Bronchial epithelial cell (primary cell): ENCODE data around the gene COQ5. TPM values are rescaled to one million over a fixed set of nuclear protein-coding genes. Genes with fewer than 3 reads are reported as not detected.
A peak's percentile ranks its signal among the peaks of the same experiment; 100 is the strongest.

Experiments
- DNase-seq: peaks from one replicate; pipeline ENCODE4 v3.0.0-alpha.2; 2010; ENCODE audit warnings: low read depth
- FAIRE-seq: peaks from 2 replicates; lab custom pipeline; 2011; peaks lifted over from hg19 to GRCh38; lab: Jason Lieb, UNC
- H3K27me3 ChIP-seq: 2 replicates; pipeline ENCODE4 v1.5.1; 2011; ENCODE audit warnings: low read length; ENCODE audit not compliant: control insufficient read depth, insufficient read depth
- H3K36me3 ChIP-seq: 2 replicates; pipeline ENCODE4 v1.5.1; 2011; ENCODE audit warnings: low read length; ENCODE audit not compliant: control insufficient read depth, insufficient read depth
- H3K4me3 ChIP-seq: 2 replicates; pipeline ENCODE4 v1.5.1; 2011; ENCODE audit warnings: mild to moderate bottlenecking, low read depth, low read length, control low read depth
- CTCF ChIP-seq: IDR thresholded peaks from 2 replicates; pipeline ENCODE4 v1.5.1; 2011; ENCODE audit warnings: mild to moderate bottlenecking, moderate library complexity, low read length, control low read depth, inconsistent platforms; ENCODE audit not compliant: insufficient read depth, severe bottlenecking
- total RNA-seq: library from RNA; depleted of rRNA; stranded (reverse); fragments of >200 nt; gene quantifications from 2 replicates; pipeline ENCODE4 v1.2.1, GENCODE V29; 2014

The COQ5 gene
- total RNA-seq, 1 donor from 2014 or later, result 32.9 TPM

- no peak for TF ChIP-seq CTCF
- Histone ChIP-seq H3K36me3 (no peaks in the 10 kb centered on the region), H3K27me3 (no peaks in the 10 kb centered on the region), H3K4me3 (no peak overlapping the region)
- DNase-seq, result no peak
- no peak for FAIRE-seq
These were observed 47.8 kb downstream of the COQ5 start for GRCh38 chr12:120481022-120481767.

- H3K27me3 ChIP-seq, result no peaks in the 10 kb centered on the region
- H3K36me3 ChIP-seq, result no peaks in the 10 kb centered on the region
- no peak for DNase-seq
- H3K4me3 ChIP-seq, result no peak overlapping the region
- no peak for TF ChIP-seq CTCF
- no peak for FAIRE-seq
These were observed 48.7 kb downstream of the COQ5 start for GRCh38 chr12:120480211-120480610.

- no peaks in the 10 kb centered on the region for H3K36me3 ChIP-seq
- DNase-seq (no peak), FAIRE-seq (no peak)
- H3K4me3 ChIP-seq, result no peak overlapping the region
- no peak for TF ChIP-seq CTCF
- H3K27me3 ChIP-seq, result no peaks in the 10 kb centered on the region
These were observed 49.5 kb downstream of the COQ5 start for GRCh38 chr12:120479458-120479857.

- no peak for TF ChIP-seq CTCF
- Histone ChIP-seq H3K27me3 (no peaks in the 10 kb centered on the region), H3K4me3 (no peak overlapping the region), H3K36me3 (no peaks in the 10 kb centered on the region)
- DNase-seq (no peak), FAIRE-seq (no peak)
These were observed 53.3 kb downstream of the COQ5 start for GRCh38 chr12:120475643-120476042.

- DNase-seq, result peak; percentile 98
- Histone ChIP-seq H3K4me3 (no peak overlapping the region), H3K27me3 (no peaks in the 10 kb centered on the region), H3K36me3 (no peaks in the 10 kb centered on the region)
- TF ChIP-seq CTCF, result no peak
- peak; percentile 52 for FAIRE-seq
These were observed 54.4 kb downstream of the COQ5 start for GRCh38 chr12:120474616-120474960.
